GM12891 (cell line): Measurements from ENCODE around the gene BDH1. TPM values are rescaled to one million over a fixed set of nuclear protein-coding genes. Genes with fewer than 3 reads are reported as not detected.
"Not testable (repeated sequence)": the region's sequence is repeated elsewhere in the genome, so short reads cannot be mapped to it uniquely, and the experiment has no call there.

Experiments
- DNase-seq: peaks from one replicate; pipeline ENCODE4 v3.0.0; 2011; ENCODE audit warnings: low spot score; ENCODE audit not compliant: insufficient read length
- FAIRE-seq: peaks from 2 replicates; lab custom pipeline; 2011; peaks lifted over from hg19 to GRCh38; lab: Jason Lieb, UNC
- PAX5 ChIP-seq: IDR thresholded peaks from 2 replicates; pipeline ENCODE4 v1.6.1; 2011; ENCODE audit warnings: low read length, moderate library complexity, mild to moderate bottlenecking; ENCODE audit not compliant: insufficient read depth, severe bottlenecking
- POLR2A ChIP-seq: IDR thresholded peaks from 2 replicates; pipeline ENCODE4 v1.6.1; 2011; ENCODE audit warnings: low read depth, low read length, control low read depth
- POLR2AphosphoS5 ChIP-seq: IDR thresholded peaks from 2 replicates; pipeline ENCODE4 v1.6.1; 2011; ENCODE audit warnings: low read depth, low read length, control low read depth
- POU2F2 ChIP-seq: IDR thresholded peaks from 2 replicates; pipeline ENCODE4 v1.6.1; 2011; ENCODE audit warnings: low read depth, mild to moderate bottlenecking, control low read depth, low read length, moderate library complexity
- SPI1 ChIP-seq: IDR thresholded peaks from 2 replicates; pipeline ENCODE4 v1.6.1; 2011; ENCODE audit warnings: low read depth, low read length, control low read depth
- TAF1 ChIP-seq: IDR thresholded peaks from 2 replicates; pipeline ENCODE4 v1.6.1; 2011; ENCODE audit warnings: low read depth, low read length, control low read depth
- polyA plus RNA-seq: library from polyadenylated mRNA; unstranded; fragments of >200 nt; gene quantifications from one replicate; pipeline ENCODE4 v1.2.1, GENCODE V29; 2012; ENCODE audit warnings: low read depth, missing spikeins, inconsistent platforms; ENCODE audit not compliant: missing spikeins

Gene BDH1, protein sequence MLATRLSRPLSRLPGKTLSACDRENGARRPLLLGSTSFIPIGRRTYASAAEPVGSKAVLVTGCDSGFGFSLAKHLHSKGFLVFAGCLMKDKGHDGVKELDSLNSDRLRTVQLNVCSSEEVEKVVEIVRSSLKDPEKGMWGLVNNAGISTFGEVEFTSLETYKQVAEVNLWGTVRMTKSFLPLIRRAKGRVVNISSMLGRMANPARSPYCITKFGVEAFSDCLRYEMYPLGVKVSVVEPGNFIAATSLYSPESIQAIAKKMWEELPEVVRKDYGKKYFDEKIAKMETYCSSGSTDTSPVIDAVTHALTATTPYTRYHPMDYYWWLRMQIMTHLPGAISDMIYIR
- polyA plus RNA-seq = 36.5 TPM

GRCh38 chr3:197555281-197556261 lies at the start of gene BDH1:
BDH1 (minus strand) TSS chr3:197555968; CDS start chr3:197546443, 9,525 bp downstream.
- no peak for TF ChIP-seq TAF1
- no peak for TF ChIP-seq POLR2AphosphoS5
- no peak for TF ChIP-seq POU2F2
- TF ChIP-seq PAX5 = no peak
- no peak for TF ChIP-seq SPI1
- no peak; the same call in 1 of the 2 replicates for TF ChIP-seq POLR2A
- FAIRE-seq = peak; percentile 87
- peak; percentile 68 for DNase-seq

DNA sequence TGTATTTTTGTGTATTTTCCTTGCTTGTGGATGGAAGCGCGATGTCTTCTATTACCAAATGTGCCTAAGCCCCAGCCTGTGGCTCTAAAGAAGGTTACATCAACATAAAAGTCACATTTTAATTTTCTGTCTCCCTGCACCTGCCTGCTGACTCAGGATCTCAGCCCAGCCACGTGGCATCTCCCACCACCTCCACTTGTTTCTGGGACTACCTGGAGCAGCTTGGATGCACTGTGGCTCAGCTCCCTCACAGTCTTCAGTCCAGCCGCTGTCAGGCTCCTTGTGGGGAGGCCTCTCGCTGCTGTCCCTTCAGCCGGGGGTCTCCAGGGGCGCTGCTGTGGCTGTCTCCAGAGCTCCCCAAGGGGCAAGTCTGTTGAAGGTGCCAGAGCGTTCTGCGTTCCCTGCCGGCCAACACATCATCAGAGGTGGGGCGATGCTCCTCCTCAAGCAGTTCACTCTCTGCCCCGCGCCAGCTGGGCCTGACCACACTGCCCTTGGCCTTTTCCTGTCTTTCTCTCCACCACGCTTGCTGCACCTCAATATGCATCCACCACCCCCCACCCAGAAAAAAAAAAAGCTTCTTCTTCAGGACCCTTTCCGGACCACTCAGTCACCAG lies 47.7 kb upstream of the BDH1 start:
- DNase-seq (no peak), FAIRE-seq (no peak)
- TF ChIP-seq SPI1 (no peak), POLR2A (no peak), POU2F2 (no peak), PAX5 (no peak), POLR2AphosphoS5 (no peak), TAF1 (no peak)

- not testable (repeated sequence) for FAIRE-seq, DNase-seq
Observed at GRCh38 chr3:197602351-197602750, 46.6 kb upstream of the BDH1 start.

DNA sequence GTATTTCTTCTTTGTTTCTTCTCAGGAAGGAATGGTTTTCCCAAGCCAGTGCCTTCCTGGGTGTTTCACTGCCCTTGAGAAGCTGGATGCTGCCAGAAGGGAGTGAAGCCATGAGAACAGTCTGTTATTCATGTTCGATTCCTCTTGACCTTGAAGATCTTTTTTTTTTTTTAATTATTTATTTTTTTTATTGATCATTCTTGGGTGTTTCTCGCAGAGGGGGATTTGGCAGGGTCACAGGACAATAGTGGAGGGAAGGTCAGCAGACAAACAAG lies 45.7 kb upstream of the BDH1 start:
- not testable (repeated sequence) for DNase-seq, FAIRE-seq

- TF ChIP-seq POLR2A = no peak
- TF ChIP-seq TAF1 = no peak
- no peak for TF ChIP-seq POLR2AphosphoS5
- no peak for TF ChIP-seq PAX5
- TF ChIP-seq SPI1 = no peak
- FAIRE-seq = no peak
- no peak for DNase-seq
Observed at GRCh38 chr3:197600796-197601565, 45.2 kb upstream of the BDH1 start.

- TF ChIP-seq POU2F2 (no peak), SPI1 (no peak), POLR2A (no peak), PAX5 (no peak), POLR2AphosphoS5 (no peak), TAF1 (no peak)
- FAIRE-seq = peak; percentile 78
- DNase-seq = peak; percentile 85
Observed at GRCh38 chr3:197599089-197599765, 43.5 kb upstream of the BDH1 start.

DNA sequence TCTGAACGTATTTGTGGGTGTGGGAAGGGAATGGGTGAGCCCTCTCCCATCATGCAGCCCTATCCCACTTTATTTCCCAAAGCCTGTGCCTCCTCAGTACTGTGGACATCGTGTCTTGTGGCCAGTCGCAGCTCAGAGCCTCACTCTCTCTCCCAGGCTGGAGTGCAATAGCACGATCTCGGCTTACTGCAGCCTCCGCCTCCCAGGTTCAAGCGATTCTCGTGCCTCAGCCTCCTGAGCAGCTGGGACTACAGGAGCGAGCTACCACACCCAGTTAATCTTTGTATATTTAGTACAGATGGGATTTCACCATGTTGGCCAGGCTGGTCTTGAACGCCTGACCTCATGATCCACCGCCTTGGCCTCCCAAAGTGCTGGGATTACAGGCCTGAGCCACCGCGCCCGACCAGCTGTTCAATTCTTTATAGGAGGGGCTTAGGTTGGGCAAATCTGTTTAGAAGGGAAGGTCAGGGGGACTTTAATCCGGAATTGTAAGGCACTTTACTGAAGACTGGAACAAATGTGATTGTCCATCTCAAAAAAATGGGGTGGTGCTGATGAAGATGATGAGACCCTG lies 42.7 kb upstream of the BDH1 start:
- no peak for FAIRE-seq

GRCh38 chr3:197597335-197597734 lies 41.6 kb upstream of the BDH1 start:
- DNase-seq (no peak), FAIRE-seq (no peak)
- TF ChIP-seq TAF1 (no peak), POLR2A (no peak), POLR2AphosphoS5 (no peak), POU2F2 (no peak), SPI1 (no peak), PAX5 (no peak)

More for the DNA sequence above, 42.7 kb upstream of the BDH1 start:
- TF ChIP-seq POU2F2 (no peak), POLR2A (no peak), POLR2AphosphoS5 (no peak), PAX5 (no peak), TAF1 (no peak), SPI1 (no peak)
- no peak for DNase-seq
